Loucy (cell line): ENCODE data around the gene RBM20.

Source experiments
- H2AFZ ChIP-seq: fragments of 200-600 bp; sonication (generic); 2 replicates; pipeline ENCODE4 v1.6.0; 2016; ENCODE audit warnings: antibody characterized with exemption, mild to moderate bottlenecking, low read length, moderate library complexity
- H3F3A ChIP-seq: fragments of 200-600 bp; 2 replicates; pipeline ENCODE4 v1.6.0; 2016; ENCODE audit warnings: antibody characterized with exemption, low read depth, mild to moderate bottlenecking
- H3K27me3 ChIP-seq: fragments of 200-600 bp; sonication (generic); 2 replicates; pipeline ENCODE4 v1.6.1; 2014; ENCODE audit warnings: low read length, mild to moderate bottlenecking; ENCODE audit not compliant: insufficient read depth, poor library complexity, severe bottlenecking
- H3K36me3 ChIP-seq: fragments of 200-600 bp; sonication (generic); 2 replicates; pipeline ENCODE4 v1.6.1; 2016; ENCODE audit warnings: low read length; ENCODE audit not compliant: insufficient read depth
- H3K4me1 ChIP-seq: fragments of 200-600 bp; sonication (generic); 2 replicates; pipeline ENCODE4 v1.5.1; 2014; ENCODE audit warnings: low read length, mild to moderate bottlenecking; ENCODE audit not compliant: insufficient read depth, poor library complexity, severe bottlenecking
- H3K4me2 ChIP-seq: fragments of 200-600 bp; sonication (generic); 2 replicates; pipeline ENCODE4 v1.6.0; 2014; ENCODE audit warnings: antibody characterized with exemption, low read length, low read depth, mild to moderate bottlenecking; ENCODE audit not compliant: poor library complexity, severe bottlenecking
- H3K4me3 ChIP-seq: fragments of 200-600 bp; sonication (generic); 2 replicates; pipeline ENCODE4 v1.5.1; 2014; ENCODE audit warnings: low read length, mild to moderate bottlenecking, mixed read lengths; ENCODE audit not compliant: poor library complexity, severe bottlenecking
- H3K79me2 ChIP-seq: fragments of 200-600 bp; sonication (generic); 2 replicates; pipeline ENCODE4 v1.6.1; 2014; ENCODE audit warnings: low read length; ENCODE audit not compliant: insufficient read depth
- H3K9ac ChIP-seq: fragments of 200-600 bp; sonication (generic); 2 replicates; pipeline ENCODE4 v1.6.0; 2014; ENCODE audit warnings: mild to moderate bottlenecking, low read depth, low read length, moderate library complexity; ENCODE audit not compliant: poor library complexity, severe bottlenecking
- H3K9me2 ChIP-seq: fragments of 200-600 bp; sonication (generic); replicated peaks from 2 replicates; pipeline ENCODE4 v1.6.1; 2016; ENCODE audit warnings: low read depth, low read length, mixed read lengths
- H3K9me3 ChIP-seq: fragments of 200-600 bp; sonication (generic); 2 replicates; pipeline ENCODE4 v1.6.1; 2014; ENCODE audit warnings: mild to moderate bottlenecking, antibody characterized with exemption, low read length, low read depth; ENCODE audit not compliant: insufficient read depth
- H4K20me1 ChIP-seq: fragments of 200-600 bp; sonication (generic); 2 replicates; pipeline ENCODE4 v1.6.0; 2014; ENCODE audit warnings: antibody characterized with exemption, low read length, mild to moderate bottlenecking; ENCODE audit not compliant: insufficient read depth, poor library complexity, severe bottlenecking
- CTCF ChIP-seq: fragments of 200-600 bp; sonication (generic); conservative IDR thresholded peaks from 2 replicates; pipeline ENCODE4 v1.5.1; 2014; ENCODE audit warnings: mild to moderate bottlenecking, antibody characterized with exemption, low read length
- EZH2phosphoT487 ChIP-seq: fragments of 200-600 bp; IDR thresholded peaks from 2 replicates; pipeline ENCODE4 v1.6.1; 2018; ENCODE audit warnings: antibody characterized with exemption, mild to moderate bottlenecking, moderate library complexity, borderline replicate concordance

RBM20 gene

GRCh38 chr10:110709444-110709828 lies 65.3 kb downstream of the RBM20 start:
- H3K9me3 ChIP-seq = no peaks in the 10 kb centered on the region
- H3K9ac ChIP-seq = no peak overlapping the region
- H3K79me2 ChIP-seq = no peaks in the 10 kb centered on the region
- no peak for TF ChIP-seq EZH2phosphoT487
- TF ChIP-seq CTCF = no peak
- no peak overlapping the region for H3K4me2 ChIP-seq
- H3F3A ChIP-seq = no peaks in the 10 kb centered on the region
- H3K9me2 ChIP-seq = no peaks in the 10 kb centered on the region
- no peaks in the 10 kb centered on the region for H3K4me1 ChIP-seq
- H3K27me3 ChIP-seq = no peaks in the 10 kb centered on the region
- no peaks in the 10 kb centered on the region for H4K20me1 ChIP-seq
- H2AFZ ChIP-seq = no peak overlapping the region
- no peaks in the 10 kb centered on the region for H3K36me3 ChIP-seq
- H3K4me3 ChIP-seq = no peak overlapping the region

- H3K36me3 ChIP-seq = no peaks in the 10 kb centered on the region
- H3K4me3 ChIP-seq = no peak overlapping the region
- no peak overlapping the region for H3K4me2 ChIP-seq
- TF ChIP-seq EZH2phosphoT487 = no peak
- TF ChIP-seq CTCF = no peak
- H3F3A ChIP-seq = no peaks in the 10 kb centered on the region
- no peaks in the 10 kb centered on the region for H4K20me1 ChIP-seq
- no peaks in the 10 kb centered on the region for H3K9me2 ChIP-seq
- H2AFZ ChIP-seq = no peak overlapping the region
- H3K4me1 ChIP-seq = no peaks in the 10 kb centered on the region
- no peaks in the 10 kb centered on the region for H3K9me3 ChIP-seq
- no peak overlapping the region for H3K9ac ChIP-seq
- no peaks in the 10 kb centered on the region for H3K79me2 ChIP-seq
- no peaks in the 10 kb centered on the region for H3K27me3 ChIP-seq
These were observed 65.9 kb downstream of the RBM20 start for GRCh38 chr10:110709964-110710587.

- H3K27me3 ChIP-seq = no peaks in the 10 kb centered on the region
- no peak overlapping the region for H3K4me3 ChIP-seq
- H2AFZ ChIP-seq = no peak overlapping the region
- H4K20me1 ChIP-seq = no peaks in the 10 kb centered on the region
- no peaks in the 10 kb centered on the region for H3F3A ChIP-seq
- no peaks in the 10 kb centered on the region for H3K9me2 ChIP-seq
- H3K36me3 ChIP-seq = no peaks in the 10 kb centered on the region
- H3K4me2 ChIP-seq = no peak overlapping the region
- H3K4me1 ChIP-seq = no peaks in the 10 kb centered on the region
- TF ChIP-seq EZH2phosphoT487 (no peak), CTCF (no peak)
- no peaks in the 10 kb centered on the region for H3K9me3 ChIP-seq
- H3K9ac ChIP-seq = no peak overlapping the region
- no peaks in the 10 kb centered on the region for H3K79me2 ChIP-seq
These were observed 66.5 kb downstream of the RBM20 start for GRCh38 chr10:110710621-110711020.
